ENCODE data around the gene RIC8A.
"Not testable (repeated sequence)": the region's sequence is repeated elsewhere in the genome, so short reads cannot be mapped to it uniquely, and the experiment has no call there.

The RIC8A gene

GRCh38 chr11:218815-219593, 11.5 kb downstream of the RIC8A start:
- no peak for DNase-seq (ENCODE audit: low read depth, low spot score)

- DNase-seq (ENCODE audit: low read depth, low spot score): not testable (repeated sequence)
Measured at GRCh38 chr11:220641-221215, 13.2 kb downstream of the RIC8A start.

GRCh38 chr11:221539-221938, 14.0 kb downstream of the RIC8A start:
- DNase-seq (ENCODE audit: low read depth, low spot score): no peak

GRCh38 chr11:221998-222789, 14.7 kb downstream of the RIC8A start:
- DNase-seq (ENCODE audit: low read depth, low spot score): no peak

GRCh38 chr11:223026-223789, 15.7 kb downstream of the RIC8A start:
- DNase-seq (ENCODE audit: low read depth, low spot score): no peak

GRCh38 chr11:223884-224283, 16.4 kb downstream of the RIC8A start:
- DNase-seq (ENCODE audit: low read depth, low spot score): no peak

GRCh38 chr11:224424-224823, 16.9 kb downstream of the RIC8A start:
- no peak for DNase-seq (ENCODE audit: low read depth, low spot score)

GRCh38 chr11:225734-226453, 18.4 kb downstream of the RIC8A start:
- DNase-seq (ENCODE audit: low read depth, low spot score): no peak

- no peak for DNase-seq (ENCODE audit: low read depth, low spot score)
Measured at GRCh38 chr11:227824-228379, 20.4 kb downstream of the RIC8A start.

- no peak for DNase-seq (ENCODE audit: low read depth, low spot score)
Measured at GRCh38 chr11:230431-230830, 22.9 kb downstream of the RIC8A start.

GRCh38 chr11:232783-233565, 25.5 kb downstream of the RIC8A start:
- DNase-seq (ENCODE audit: low read depth, low spot score): no peak

- no peak for DNase-seq (ENCODE audit: low read depth, low spot score)
Measured at GRCh38 chr11:235180-235579, 27.7 kb downstream of the RIC8A start.

- no peak for DNase-seq (ENCODE audit: low read depth, low spot score)
Measured at GRCh38 chr11:235609-235996, 28.1 kb downstream of the RIC8A start.

GRCh38 chr11:235997-236773, 28.7 kb downstream of the RIC8A start, which contains the start of gene SIRT3:
Gene SIRT3 (minus strand): TSS chr11:236342. CDS start chr11:236328, 14 bp downstream.
- peak; percentile 40 for DNase-seq (ENCODE audit: low read depth, low spot score)

- DNase-seq (ENCODE audit: low read depth, low spot score): peak; percentile 20
Measured at GRCh38 chr11:236774-237767, 29.6 kb downstream of the RIC8A start, which contains the start of gene PSMD13. Gene PSMD13 (plus strand): TSS chr11:236976. CDS start chr11:237050, 74 bp downstream.

GRCh38 chr11:238346-238745, 30.8 kb downstream of the RIC8A start:
- not testable (repeated sequence) for DNase-seq (ENCODE audit: low read depth, low spot score)

GRCh38 chr11:240315-240714, 32.8 kb downstream of the RIC8A start:
- no peak for DNase-seq (ENCODE audit: low read depth, low spot score)

- DNase-seq (ENCODE audit: low read depth, low spot score): no peak
Measured at GRCh38 chr11:241634-242033, 34.1 kb downstream of the RIC8A start.

Data from iPS DF 19.7 (cell line).